ENCODE data around the gene ESR1. TPM values are rescaled to one million over a fixed set of nuclear protein-coding genes. Genes with fewer than 3 reads are reported as not detected.
A peak's percentile ranks its signal among the peaks of the same experiment; 100 is the strongest.

The ESR1 gene
- total RNA-seq, 1 experiment from 2014 or later = 0.98 TPM

GRCh38 chr6:152100183-152100618 is 292.7 kb downstream of the ESR1 start:
- CTCF ChIA-PET = interaction anchor here (1.2 kb wide), 1 partner anchor 25 kb away, joined by 9 read pairs; no protein-coding TSS in a partner anchor
- Mint-ChIP-seq H3K9me3 (no peaks in the 10 kb centered on the region), H3K27me3 (ENCODE audit: low read depth) (no peaks in the 10 kb centered on the region), H3K4me3 (no peak overlapping the region), H3K36me3 (no peaks in the 10 kb centered on the region), H3K27ac (no peak overlapping the region), H3K4me1 (peaks cover 10% of the 10 kb centered on the region)
- DNase-seq (ENCODE audit: low spot score) = no peak
- peak; percentile 46 for ATAC-seq
- POLR2A ChIA-PET = interaction anchor here (0.6 kb wide), 3 partner anchors 85 to 403 kb away, joined by 3 to 7 read pairs (median 5); no protein-coding TSS in a partner anchor
- no peak for TF ChIP-seq IRF2 (CRISPR knock-in tag; IDR thresholded peaks at IDR 0.05; ENCODE audit: borderline replicate concordance, low read depth)
- TF ChIP-seq, protein P1, sequence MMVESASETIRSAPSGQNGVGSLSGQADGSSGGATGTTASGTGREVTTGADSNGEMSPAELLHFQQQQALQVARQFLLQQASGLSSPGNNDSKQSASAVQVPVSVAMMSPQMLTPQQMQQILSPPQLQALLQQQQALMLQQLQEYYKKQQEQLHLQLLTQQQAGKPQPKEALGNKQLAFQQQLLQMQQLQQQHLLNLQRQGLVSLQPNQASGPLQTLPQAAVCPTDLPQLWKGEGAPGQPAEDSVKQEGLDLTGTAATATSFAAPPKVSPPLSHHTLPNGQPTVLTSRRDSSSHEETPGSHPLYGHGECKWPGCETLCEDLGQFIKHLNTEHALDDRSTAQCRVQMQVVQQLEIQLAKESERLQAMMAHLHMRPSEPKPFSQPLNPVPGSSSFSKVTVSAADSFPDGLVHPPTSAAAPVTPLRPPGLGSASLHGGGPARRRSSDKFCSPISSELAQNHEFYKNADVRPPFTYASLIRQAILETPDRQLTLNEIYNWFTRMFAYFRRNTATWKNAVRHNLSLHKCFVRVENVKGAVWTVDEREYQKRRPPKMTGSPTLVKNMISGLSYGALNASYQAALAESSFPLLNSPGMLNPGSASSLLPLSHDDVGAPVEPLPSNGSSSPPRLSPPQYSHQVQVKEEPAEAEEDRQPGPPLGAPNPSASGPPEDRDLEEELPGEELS (CRISPR knock-in tag; IDR thresholded peaks at IDR 0.05) = no peak
- no peak for TF ChIP-seq KAT7 (CRISPR knock-in tag; IDR thresholded peaks at IDR 0.05; ENCODE audit: borderline replicate concordance)
- no peak for TF ChIP-seq NR2C2 (CRISPR knock-in tag; IDR thresholded peaks at IDR 0.05)
- TF ChIP-seq FOXK1 (CRISPR knock-in tag; IDR thresholded peaks at IDR 0.05) = no peak

- ATAC-seq (no peak), DNase-seq (ENCODE audit: low spot score) (no peak)
- Mint-ChIP-seq H3K9me3 (peaks cover 4% of the 10 kb centered on the region), H3K4me3 (no peak overlapping the region), H3K4me1 (no peaks in the 10 kb centered on the region; the same call in 1 of the 2 replicates), H3K36me3 (no peaks in the 10 kb centered on the region), H3K27me3 (ENCODE audit: low read depth) (no peaks in the 10 kb centered on the region), H3K27ac (no peak overlapping the region)
- ChIA-PET POLR2A (no interaction called here), CTCF (no interaction called here)
- TF ChIP-seq, protein P2, sequence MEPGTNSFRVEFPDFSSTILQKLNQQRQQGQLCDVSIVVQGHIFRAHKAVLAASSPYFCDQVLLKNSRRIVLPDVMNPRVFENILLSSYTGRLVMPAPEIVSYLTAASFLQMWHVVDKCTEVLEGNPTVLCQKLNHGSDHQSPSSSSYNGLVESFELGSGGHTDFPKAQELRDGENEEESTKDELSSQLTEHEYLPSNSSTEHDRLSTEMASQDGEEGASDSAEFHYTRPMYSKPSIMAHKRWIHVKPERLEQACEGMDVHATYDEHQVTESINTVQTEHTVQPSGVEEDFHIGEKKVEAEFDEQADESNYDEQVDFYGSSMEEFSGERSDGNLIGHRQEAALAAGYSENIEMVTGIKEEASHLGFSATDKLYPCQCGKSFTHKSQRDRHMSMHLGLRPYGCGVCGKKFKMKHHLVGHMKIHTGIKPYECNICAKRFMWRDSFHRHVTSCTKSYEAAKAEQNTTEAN (CRISPR knock-in tag; IDR thresholded peaks at IDR 0.05) = no peak
Measured at GRCh38 chr6:152107973-152108372, 300.5 kb downstream of the ESR1 start.

GRCh38 chr6:152110886-152111820 is 303.7 kb downstream of the ESR1 start:
- Mint-ChIP-seq H3K4me3 (no peak overlapping the region), H3K27me3 (ENCODE audit: low read depth) (no peaks in the 10 kb centered on the region), H3K9me3 (peaks cover 4% of the 10 kb centered on the region), H3K27ac (no peak overlapping the region; the same call in 1 of the 2 replicates), H3K4me1 (peaks cover 12% of the 10 kb centered on the region), H3K36me3 (no peaks in the 10 kb centered on the region)
- ChIA-PET CTCF (interaction anchor here (1.2 to 3.5 kb wide), 3 partner anchors 13 to 33 kb away, joined by 4 to 19 read pairs (median 7); no protein-coding TSS in a partner anchor), POLR2A (no interaction called here)
- TF ChIP-seq TEAD4 (CRISPR knock-in tag; IDR thresholded peaks at IDR 0.05) (no peak), ZNF317 (CRISPR knock-in tag; IDR thresholded peaks at IDR 0.05; ENCODE audit: borderline replicate concordance, low read depth) (no peak), GTF2I (CRISPR knock-in tag; conservative IDR thresholded peaks at IDR 0.05) (no peak), ZNF121 (CRISPR knock-in tag; IDR thresholded peaks at IDR 0.05) (no peak)
- DNase-seq (ENCODE audit: low spot score) = no peak
- ATAC-seq = no peak

DNA sequence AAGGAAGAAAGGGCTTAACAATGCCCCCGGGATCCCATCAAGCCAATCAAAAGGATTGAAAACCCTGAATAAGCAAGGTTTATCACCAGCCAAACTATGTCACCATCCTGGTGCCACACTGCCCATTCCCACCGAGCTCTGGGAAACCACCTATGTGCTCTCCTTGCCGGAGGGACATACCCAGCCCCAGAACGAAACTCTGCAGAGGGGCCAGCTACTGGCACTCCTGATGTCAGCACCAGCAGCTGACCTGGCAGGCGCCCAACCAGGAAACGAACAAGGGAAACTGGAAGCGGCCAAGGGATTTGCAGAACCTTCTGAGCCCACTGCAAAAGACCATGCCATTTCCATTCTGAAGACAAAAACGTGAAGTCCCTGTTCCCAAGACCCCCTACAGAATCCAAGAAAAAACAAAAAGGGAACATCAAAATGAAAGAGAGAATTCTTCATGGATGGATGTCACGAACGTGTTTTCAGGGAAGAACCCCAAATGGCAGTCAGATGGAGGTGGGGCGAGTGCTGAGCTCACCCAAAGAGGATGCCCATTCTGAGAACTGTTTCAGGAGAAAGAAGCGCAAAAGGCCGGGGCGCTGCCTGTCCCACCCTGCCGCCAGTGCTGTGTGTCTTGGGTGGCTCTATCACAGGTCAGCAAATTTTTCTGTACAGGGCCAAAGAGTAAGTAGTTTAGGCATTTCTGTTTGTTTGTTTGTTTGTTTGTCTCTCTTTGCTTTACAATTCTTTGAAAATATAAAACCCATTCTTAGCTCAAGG is 305.2 kb downstream of the ESR1 start:
- no peak for ATAC-seq
- TF ChIP-seq NFYB (CRISPR knock-in tag; conservative IDR thresholded peaks at IDR 0.05; ENCODE audit: low read depth) (no peak), GTF2I (CRISPR knock-in tag; conservative IDR thresholded peaks at IDR 0.05) (no peak), SP1 (CRISPR knock-in tag; conservative IDR thresholded peaks at IDR 0.05) (no peak), RELA (CRISPR knock-in tag; IDR thresholded peaks at IDR 0.05; ENCODE audit: borderline replicate concordance) (no peak)
- no peak for DNase-seq (ENCODE audit: low spot score)
- POLR2A ChIA-PET = no interaction called here
- Mint-ChIP-seq H3K9me3 (peaks cover 4% of the 10 kb centered on the region), H3K4me1 (peaks cover 13% of the 10 kb centered on the region), H3K27ac (no peak overlapping the region), H3K36me3 (no peaks in the 10 kb centered on the region), H3K4me3 (no peak overlapping the region), H3K27me3 (ENCODE audit: low read depth) (no peaks in the 10 kb centered on the region)
- CTCF ChIA-PET = interaction anchor here (3.5 kb wide), 1 partner anchor 12 kb away, joined by 19 read pairs; no protein-coding TSS in a partner anchor
